GM23338 (cell line): Measurements from ENCODE around the gene EXOC2. TPM values are rescaled to one million over a fixed set of nuclear protein-coding genes. Genes with fewer than 3 reads are reported as not detected.

ENCODE experiments used
- ATAC-seq: fragments of 200-7000 bp; cut with Tn5 transposase; 3 replicates; pipeline ENCODE4 v1.9.1; 2020
- DNase-seq: peaks from one replicate; pipeline ENCODE4 v3.0.0-alpha.2; 2015; ENCODE audit warnings: low spot score
- H2AFZ ChIP-seq: fragments of 200-600 bp; sonication (generic); 2 replicates; pipeline ENCODE4 v1.8.0; 2016; ENCODE audit warnings: antibody characterized with exemption, mild to moderate bottlenecking, moderate library complexity
- H3F3A ChIP-seq: fragments of 200-600 bp; sonication (generic); replicated peaks from 2 replicates; pipeline ENCODE4 v1.8.0; 2017; ENCODE audit warnings: antibody characterized with exemption, mixed run types, low read depth
- H3K27ac ChIP-seq: fragments of 200-600 bp; sonication (generic); 2 replicates; pipeline ENCODE4 v1.6.1; 2016; ENCODE audit warnings: low read depth
- H3K27me3 ChIP-seq: fragments of 200-600 bp; sonication (generic); 2 replicates; pipeline ENCODE4 v1.8.0; 2016; ENCODE audit warnings: mild to moderate bottlenecking, mixed run types, moderate library complexity; ENCODE audit not compliant: insufficient read depth
- H3K36me3 ChIP-seq: fragments of 200-600 bp; sonication (generic); 2 replicates; pipeline ENCODE4 v1.8.0; 2016; ENCODE audit warnings: mild to moderate bottlenecking; ENCODE audit not compliant: insufficient read depth
- H3K4me1 ChIP-seq: fragments of 200-600 bp; sonication (generic); 2 replicates; pipeline ENCODE4 v1.8.0; 2016; ENCODE audit warnings: mild to moderate bottlenecking, moderate library complexity; ENCODE audit not compliant: insufficient read depth
- H3K4me2 ChIP-seq: fragments of 200-600 bp; sonication (generic); 2 replicates; pipeline ENCODE4 v1.7.1; 2017; ENCODE audit warnings: mixed run types
- H3K4me3 ChIP-seq: fragments of 200-600 bp; sonication (generic); 2 replicates; pipeline ENCODE4 v1.6.1; 2016; ENCODE audit warnings: mixed run types
- H3K79me2 ChIP-seq: fragments of 200-600 bp; sonication (generic); replicated peaks from 2 replicates; pipeline ENCODE4 v1.8.0; 2017; ENCODE audit warnings: mild to moderate bottlenecking; ENCODE audit not compliant: insufficient read depth
- H3K9me2 ChIP-seq: fragments of 200-600 bp; sonication (generic); 2 replicates; pipeline ENCODE4 v1.8.0; 2017; ENCODE audit not compliant: insufficient read depth
- H4K20me1 ChIP-seq: fragments of 200-600 bp; sonication (generic); replicated peaks from 2 replicates; pipeline ENCODE4 v1.8.0; 2017; ENCODE audit warnings: mild to moderate bottlenecking; ENCODE audit not compliant: insufficient read depth
- H3K27ac Mint-ChIP-seq: 2 replicates; pipeline ENCODE4 v1.8.0; 2020; ENCODE audit warnings: inconsistent platforms, mild to moderate bottlenecking, moderate library complexity, mixed read lengths
- H3K27me3 Mint-ChIP-seq: 3 replicates; pipeline ENCODE4 v1.8.0; 2022; ENCODE audit warnings: low read depth, mild to moderate bottlenecking, moderate library complexity, mixed read lengths, inconsistent platforms; ENCODE audit not compliant: insufficient read depth, poor library complexity
- H3K36me3 Mint-ChIP-seq: 3 replicates; pipeline ENCODE4 v1.8.0; 2021; ENCODE audit warnings: low read depth, mild to moderate bottlenecking, inconsistent platforms, moderate library complexity, mixed read lengths
- H3K4me1 Mint-ChIP-seq: 3 replicates; pipeline ENCODE4 v1.8.0; 2020; ENCODE audit warnings: mild to moderate bottlenecking, inconsistent platforms, mixed read lengths
- H3K4me3 Mint-ChIP-seq: 3 replicates; pipeline ENCODE4 v1.8.0; 2021; ENCODE audit warnings: moderate library complexity, mild to moderate bottlenecking, inconsistent platforms, mixed read lengths
- H3K9me3 Mint-ChIP-seq: 3 replicates; pipeline ENCODE4 v1.8.0; 2020; ENCODE audit warnings: moderate library complexity, mild to moderate bottlenecking, inconsistent platforms, mixed read lengths
- CREB1 ChIP-seq: fragments of 250-450 bp; sonication (Bioruptor Pico); IDR thresholded peaks from 2 replicates; pipeline ENCODE4 v1.5.0; 2020; ENCODE audit warnings: low read depth, mild to moderate bottlenecking, moderate library complexity
- ETS1 ChIP-seq: IDR thresholded peaks from 2 replicates; pipeline ENCODE4 v1.6.1; 2016; ENCODE audit warnings: antibody characterized with exemption
- EZH2 ChIP-seq: fragments of 200-600 bp; sonication (generic); IDR thresholded peaks from one replicate; pipeline ENCODE4 v1.8.0; 2017; ENCODE audit warnings: antibody characterized with exemption, mild to moderate bottlenecking, low read depth; ENCODE audit not compliant: unreplicated experiment
- EZH2phosphoT487 ChIP-seq: fragments of 200-600 bp; sonication (generic); IDR thresholded peaks from one replicate; pipeline ENCODE4 v1.8.1; 2018; ENCODE audit warnings: antibody characterized with exemption; ENCODE audit not compliant: unreplicated experiment
- JUNB ChIP-seq: IDR thresholded peaks from one replicate; pipeline ENCODE4 v1.6.1; 2016; ENCODE audit warnings: antibody characterized with exemption; ENCODE audit not compliant: unreplicated experiment
- NANOG ChIP-seq: IDR thresholded peaks from 2 replicates; pipeline ENCODE4 v1.6.1; 2016; ENCODE audit warnings: antibody characterized with exemption, borderline replicate concordance
- POLR2AphosphoS5 ChIP-seq: IDR thresholded peaks from 2 replicates; pipeline ENCODE4 v1.6.1; 2016; ENCODE audit warnings: antibody characterized with exemption, low read depth
- STAT1 ChIP-seq: IDR thresholded peaks from one replicate; pipeline ENCODE4 v1.6.1; 2016; ENCODE audit warnings: antibody characterized with exemption; ENCODE audit not compliant: unreplicated experiment
- ZNF114 ChIP-seq: fragments of 250-450 bp; sonication (Bioruptor Pico); IDR thresholded peaks from 2 replicates; pipeline ENCODE4 v1.5.0; 2020; ENCODE audit warnings: mild to moderate bottlenecking, moderate library complexity
- ZNF331 ChIP-seq: fragments of 250-450 bp; sonication (Bioruptor Pico); IDR thresholded peaks from 2 replicates; pipeline ENCODE4 v1.5.0; 2020; ENCODE audit warnings: low read depth, mild to moderate bottlenecking, moderate library complexity
- polyA plus RNA-seq: library from polyadenylated mRNA; unstranded; fragments of >200 nt; fragmentation: Nextera tagmentation; extraction: Ambion mirVana; gene quantifications from 2 replicates; pipeline ENCODE4 v1.2.1, GENCODE V29; 2016
- total RNA-seq: library from RNA; depleted of rRNA; stranded (reverse); fragments of >200 nt; shearing (Covaris generic); gene quantifications from 2 replicates; pipeline ENCODE4 v1.2.3, GENCODE V29; 2014
- TF ChIP-seq, protein P1 (sequence below): fragments of 250-450 bp; sonication (Bioruptor Pico); IDR thresholded peaks from 2 replicates; pipeline ENCODE4 v1.5.0; 2020; ENCODE audit warnings: mild to moderate bottlenecking, moderate library complexity
- TF ChIP-seq, protein P2 (sequence below), 2 experiments: fragments of 200-600 bp in 1 of 2; sonication (generic) in 1 of 2; conservative IDR thresholded peaks; 2 replicates each; pipeline versions ENCODE4 v1.5.1 to v1.6.1; 2016 to 2017; ENCODE audit warnings: antibody characterized with exemption in 2 of 2, low read depth in 2 of 2, mild to moderate bottlenecking in 2 of 2, moderate library complexity in 1 of 2

EXOC2 gene
- total and polyA plus RNA-seq, 2 experiments from 2014 or later, result 28.7 to 93.6 TPM

DNA sequence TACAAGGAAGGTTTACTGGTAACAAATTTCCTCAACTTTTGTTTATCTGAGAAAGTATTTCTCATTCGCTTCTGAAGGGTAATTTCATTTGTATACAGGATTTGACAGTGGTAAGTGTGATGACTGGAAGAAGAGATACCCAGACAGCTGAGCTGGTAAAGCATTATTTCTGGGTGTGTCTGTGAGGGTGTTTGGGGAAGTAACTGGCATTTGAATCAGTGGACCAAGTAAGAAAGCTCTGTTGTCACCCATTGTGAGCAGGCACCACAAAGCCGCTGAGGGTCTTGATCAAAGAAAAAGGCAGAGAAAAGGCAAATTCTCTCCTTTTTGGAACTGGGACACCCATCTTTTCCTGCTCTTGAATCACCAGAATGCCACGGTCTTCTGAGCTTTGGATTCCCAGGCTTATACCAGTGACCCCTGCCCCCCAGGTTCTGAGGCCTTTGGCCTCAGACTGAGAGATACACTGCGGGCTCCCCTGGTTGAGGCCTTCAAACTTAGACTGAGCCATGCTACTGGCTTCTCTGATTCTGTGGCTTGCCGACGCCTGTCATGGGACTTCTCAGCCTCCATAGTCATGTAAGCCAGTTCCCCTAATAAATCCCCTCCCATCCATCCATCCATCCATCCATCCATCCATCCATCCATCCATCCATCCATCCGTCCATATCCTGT is 25.5 kb downstream of the EXOC2 start (continued):
- TF ChIP-seq, protein P1, sequence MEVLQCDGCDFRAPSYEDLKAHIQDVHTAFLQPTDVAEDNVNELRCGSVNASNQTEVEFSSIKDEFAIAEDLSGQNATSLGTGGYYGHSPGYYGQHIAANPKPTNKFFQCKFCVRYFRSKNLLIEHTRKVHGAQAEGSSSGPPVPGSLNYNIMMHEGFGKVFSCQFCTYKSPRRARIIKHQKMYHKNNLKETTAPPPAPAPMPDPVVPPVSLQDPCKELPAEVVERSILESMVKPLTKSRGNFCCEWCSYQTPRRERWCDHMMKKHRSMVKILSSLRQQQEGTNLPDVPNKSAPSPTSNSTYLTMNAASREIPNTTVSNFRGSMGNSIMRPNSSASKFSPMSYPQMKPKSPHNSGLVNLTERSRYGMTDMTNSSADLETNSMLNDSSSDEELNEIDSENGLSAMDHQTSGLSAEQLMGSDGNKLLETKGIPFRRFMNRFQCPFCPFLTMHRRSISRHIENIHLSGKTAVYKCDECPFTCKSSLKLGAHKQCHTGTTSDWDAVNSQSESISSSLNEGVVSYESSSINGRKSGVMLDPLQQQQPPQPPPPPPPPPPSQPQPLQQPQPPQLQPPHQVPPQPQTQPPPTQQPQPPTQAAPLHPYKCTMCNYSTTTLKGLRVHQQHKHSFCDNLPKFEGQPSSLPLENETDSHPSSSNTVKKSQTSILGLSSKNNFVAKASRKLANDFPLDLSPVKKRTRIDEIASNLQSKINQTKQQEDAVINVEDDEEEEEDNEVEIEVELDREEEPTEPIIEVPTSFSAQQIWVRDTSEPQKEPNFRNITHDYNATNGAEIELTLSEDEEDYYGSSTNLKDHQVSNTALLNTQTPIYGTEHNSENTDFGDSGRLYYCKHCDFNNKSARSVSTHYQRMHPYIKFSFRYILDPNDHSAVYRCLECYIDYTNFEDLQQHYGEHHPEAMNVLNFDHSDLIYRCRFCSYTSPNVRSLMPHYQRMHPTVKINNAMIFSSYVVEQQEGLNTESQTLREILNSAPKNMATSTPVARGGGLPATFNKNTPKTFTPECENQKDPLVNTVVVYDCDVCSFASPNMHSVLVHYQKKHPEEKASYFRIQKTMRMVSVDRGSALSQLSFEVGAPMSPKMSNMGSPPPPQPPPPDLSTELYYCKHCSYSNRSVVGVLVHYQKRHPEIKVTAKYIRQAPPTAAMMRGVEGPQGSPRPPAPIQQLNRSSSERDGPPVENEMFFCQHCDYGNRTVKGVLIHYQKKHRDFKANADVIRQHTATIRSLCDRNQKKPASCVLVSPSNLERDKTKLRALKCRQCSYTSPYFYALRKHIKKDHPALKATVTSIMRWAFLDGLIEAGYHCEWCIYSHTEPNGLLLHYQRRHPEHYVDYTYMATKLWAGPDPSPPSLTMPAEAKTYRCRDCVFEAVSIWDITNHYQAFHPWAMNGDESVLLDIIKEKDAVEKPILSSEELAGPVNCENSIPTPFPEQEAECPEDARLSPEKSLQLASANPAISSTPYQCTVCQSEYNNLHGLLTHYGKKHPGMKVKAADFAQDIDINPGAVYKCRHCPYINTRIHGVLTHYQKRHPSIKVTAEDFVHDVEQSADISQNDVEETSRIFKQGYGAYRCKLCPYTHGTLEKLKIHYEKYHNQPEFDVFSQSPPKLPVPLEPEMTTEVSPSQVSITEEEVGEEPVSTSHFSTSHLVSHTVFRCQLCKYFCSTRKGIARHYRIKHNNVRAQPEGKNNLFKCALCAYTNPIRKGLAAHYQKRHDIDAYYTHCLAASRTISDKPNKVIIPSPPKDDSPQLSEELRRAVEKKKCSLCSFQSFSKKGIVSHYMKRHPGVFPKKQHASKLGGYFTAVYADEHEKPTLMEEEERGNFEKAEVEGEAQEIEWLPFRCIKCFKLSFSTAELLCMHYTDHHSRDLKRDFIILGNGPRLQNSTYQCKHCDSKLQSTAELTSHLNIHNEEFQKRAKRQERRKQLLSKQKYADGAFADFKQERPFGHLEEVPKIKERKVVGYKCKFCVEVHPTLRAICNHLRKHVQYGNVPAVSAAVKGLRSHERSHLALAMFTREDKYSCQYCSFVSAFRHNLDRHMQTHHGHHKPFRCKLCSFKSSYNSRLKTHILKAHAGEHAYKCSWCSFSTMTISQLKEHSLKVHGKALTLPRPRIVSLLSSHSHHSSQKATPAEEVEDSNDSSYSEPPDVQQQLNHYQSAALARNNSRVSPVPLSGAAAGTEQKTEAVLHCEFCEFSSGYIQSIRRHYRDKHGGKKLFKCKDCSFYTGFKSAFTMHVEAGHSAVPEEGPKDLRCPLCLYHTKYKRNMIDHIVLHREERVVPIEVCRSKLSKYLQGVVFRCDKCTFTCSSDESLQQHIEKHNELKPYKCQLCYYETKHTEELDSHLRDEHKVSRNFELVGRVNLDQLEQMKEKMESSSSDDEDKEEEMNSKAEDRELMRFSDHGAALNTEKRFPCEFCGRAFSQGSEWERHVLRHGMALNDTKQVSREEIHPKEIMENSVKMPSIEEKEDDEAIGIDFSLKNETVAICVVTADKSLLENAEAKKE (CRISPR knock-in tag), result no peak
- no peak for TF ChIP-seq JUNB
- no peak for TF ChIP-seq CREB1 (CRISPR knock-in tag)
- TF ChIP-seq ETS1, result no peak

DNA sequence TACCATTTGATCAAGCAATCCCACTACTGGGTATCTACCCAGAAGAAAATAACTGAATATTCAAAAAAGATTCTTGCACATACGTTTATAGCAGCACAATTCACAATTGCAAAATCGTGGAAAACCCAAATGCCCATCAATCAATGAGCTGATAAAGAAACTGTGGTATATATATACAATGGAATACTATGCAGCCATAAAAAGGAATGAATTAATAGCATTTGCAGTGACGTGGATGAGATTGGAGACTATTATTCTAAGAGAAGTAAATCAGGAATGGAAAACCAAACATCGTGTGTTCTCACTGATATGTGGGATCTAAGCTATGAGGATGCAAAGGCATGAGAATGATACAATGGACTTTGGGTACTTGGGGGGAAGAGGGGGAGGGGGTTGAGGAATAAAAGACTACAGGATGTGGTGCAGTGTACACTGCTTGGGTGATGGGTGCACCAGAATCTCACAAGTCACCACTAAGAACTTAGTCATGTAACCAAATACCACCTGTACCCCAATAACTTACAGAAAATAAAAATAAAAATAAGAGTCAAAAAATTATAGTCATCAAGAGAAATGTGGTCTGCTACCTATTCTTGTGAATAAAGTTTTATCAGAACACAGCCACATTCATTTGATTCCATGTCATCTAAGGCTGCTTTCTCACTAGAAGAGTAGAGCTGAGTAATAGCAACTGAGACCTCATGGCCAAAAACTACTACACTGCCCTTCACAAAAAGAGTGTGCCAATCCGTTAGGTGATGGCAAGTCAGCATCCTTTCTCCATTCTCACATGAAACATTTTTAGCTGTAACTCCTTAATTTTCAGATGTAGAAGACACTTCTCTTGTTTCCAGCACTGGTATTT is 27.3 kb downstream of the EXOC2 start:
- DNase-seq, result no peak
- Histone ChIP-seq H4K20me1 (no peaks in the 10 kb centered on the region), H3K36me3 (no peaks in the 10 kb centered on the region), H3F3A (0 out of 2 replicates have a peak, but pooled peaks cover 3% of the 10 kb centered on the region), H3K9me2 (0 out of 2 replicates have a peak, but pooled peaks cover 6% of the 10 kb centered on the region), H3K4me1 (peaks cover 38% of the 10 kb centered on the region), H3K4me2 (no peak overlapping the region), H3K27me3 (no peaks in the 10 kb centered on the region), H3K27ac (no peak overlapping the region), H2AFZ (no peak overlapping the region), H3K4me3 (no peak overlapping the region), H3K79me2 (peaks cover 100% of the 10 kb centered on the region)
- H3K36me3 Mint-ChIP-seq, result peaks cover 44% of the 10 kb centered on the region
- no peak for ATAC-seq
- H3K27ac Mint-ChIP-seq, result no peak overlapping the region
- peaks cover 30% of the 10 kb centered on the region for H3K4me1 Mint-ChIP-seq
- H3K27me3 Mint-ChIP-seq, result peaks cover 4% of the 10 kb centered on the region
- H3K4me3 Mint-ChIP-seq, result no peak overlapping the region
- peaks cover 18% of the 10 kb centered on the region; the same call in 2 of the 3 replicates for H3K9me3 Mint-ChIP-seq
- TF ChIP-seq EZH2phosphoT487 (no peak), CREB1 (CRISPR knock-in tag) (no peak), STAT1 (no peak), JUNB (no peak), POLR2AphosphoS5 (no peak), ETS1 (no peak), EZH2 (no peak), ZNF114 (CRISPR knock-in tag) (no peak), ZNF331 (no peak), NANOG (no peak)
- TF ChIP-seq, protein P2, sequence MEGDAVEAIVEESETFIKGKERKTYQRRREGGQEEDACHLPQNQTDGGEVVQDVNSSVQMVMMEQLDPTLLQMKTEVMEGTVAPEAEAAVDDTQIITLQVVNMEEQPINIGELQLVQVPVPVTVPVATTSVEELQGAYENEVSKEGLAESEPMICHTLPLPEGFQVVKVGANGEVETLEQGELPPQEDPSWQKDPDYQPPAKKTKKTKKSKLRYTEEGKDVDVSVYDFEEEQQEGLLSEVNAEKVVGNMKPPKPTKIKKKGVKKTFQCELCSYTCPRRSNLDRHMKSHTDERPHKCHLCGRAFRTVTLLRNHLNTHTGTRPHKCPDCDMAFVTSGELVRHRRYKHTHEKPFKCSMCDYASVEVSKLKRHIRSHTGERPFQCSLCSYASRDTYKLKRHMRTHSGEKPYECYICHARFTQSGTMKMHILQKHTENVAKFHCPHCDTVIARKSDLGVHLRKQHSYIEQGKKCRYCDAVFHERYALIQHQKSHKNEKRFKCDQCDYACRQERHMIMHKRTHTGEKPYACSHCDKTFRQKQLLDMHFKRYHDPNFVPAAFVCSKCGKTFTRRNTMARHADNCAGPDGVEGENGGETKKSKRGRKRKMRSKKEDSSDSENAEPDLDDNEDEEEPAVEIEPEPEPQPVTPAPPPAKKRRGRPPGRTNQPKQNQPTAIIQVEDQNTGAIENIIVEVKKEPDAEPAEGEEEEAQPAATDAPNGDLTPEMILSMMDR (conservative IDR thresholded peaks at IDR 0.05; ENCODE audit: low read depth in 2 of 2), result no peak
